Stimulated activated naive CD4-positive, alpha-beta T cell treated with Interleukin-2 at 50 U/mL for 16 hours (primary cell): Measurements from ENCODE around the gene CNPY1.
"Not testable (repeated sequence)": the region's sequence is repeated elsewhere in the genome, so short reads cannot be mapped to it uniquely, and the experiment has no call there.

Experiments
- DNase-seq: peaks from one replicate; lab custom pipeline; 2025; lab: John Stamatoyannopoulos, UW

Gene CNPY1

DNA sequence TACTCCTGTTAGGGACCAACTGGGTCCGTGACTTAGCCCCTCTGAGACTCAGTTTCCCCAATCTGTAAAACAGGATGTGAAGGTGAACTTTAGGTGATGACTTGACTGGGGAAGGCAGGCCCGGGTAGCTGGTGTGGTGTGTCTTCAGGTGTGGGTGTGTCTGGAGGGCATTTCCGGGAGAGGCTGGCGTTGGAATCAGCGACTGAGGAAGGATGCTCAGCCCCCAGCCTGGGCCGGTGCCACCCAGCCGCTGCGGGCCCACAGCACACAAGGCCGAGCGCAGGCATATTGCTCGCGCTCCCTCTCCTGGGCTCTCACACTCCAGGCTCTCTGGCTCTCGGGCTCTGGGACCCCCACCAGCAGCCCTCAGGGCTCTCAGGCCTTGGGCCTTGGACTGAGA, 31.7 kb upstream of the CNPY1 start:
- DNase-seq, result no peak

DNA sequence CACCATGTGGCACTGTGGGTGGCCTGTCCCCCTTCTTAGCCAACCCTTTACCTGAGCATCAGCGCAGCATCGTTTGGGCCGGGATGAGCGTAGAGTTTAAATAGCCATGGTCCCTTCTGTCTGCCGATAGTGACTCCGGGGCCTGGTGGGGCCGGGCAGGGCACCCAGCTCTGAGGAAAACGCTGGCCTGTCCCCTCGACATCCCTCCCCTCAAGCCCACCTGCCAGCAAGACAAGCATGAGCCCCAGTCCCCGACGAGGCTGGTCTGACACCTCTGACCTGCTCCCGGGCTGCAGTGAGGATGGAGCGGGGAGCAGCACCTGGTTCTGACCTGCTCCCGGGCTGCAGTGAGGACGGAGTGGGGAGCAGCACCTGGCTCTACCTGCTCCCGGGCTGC, 31.1 kb upstream of the CNPY1 start:
- no peak for DNase-seq

DNA sequence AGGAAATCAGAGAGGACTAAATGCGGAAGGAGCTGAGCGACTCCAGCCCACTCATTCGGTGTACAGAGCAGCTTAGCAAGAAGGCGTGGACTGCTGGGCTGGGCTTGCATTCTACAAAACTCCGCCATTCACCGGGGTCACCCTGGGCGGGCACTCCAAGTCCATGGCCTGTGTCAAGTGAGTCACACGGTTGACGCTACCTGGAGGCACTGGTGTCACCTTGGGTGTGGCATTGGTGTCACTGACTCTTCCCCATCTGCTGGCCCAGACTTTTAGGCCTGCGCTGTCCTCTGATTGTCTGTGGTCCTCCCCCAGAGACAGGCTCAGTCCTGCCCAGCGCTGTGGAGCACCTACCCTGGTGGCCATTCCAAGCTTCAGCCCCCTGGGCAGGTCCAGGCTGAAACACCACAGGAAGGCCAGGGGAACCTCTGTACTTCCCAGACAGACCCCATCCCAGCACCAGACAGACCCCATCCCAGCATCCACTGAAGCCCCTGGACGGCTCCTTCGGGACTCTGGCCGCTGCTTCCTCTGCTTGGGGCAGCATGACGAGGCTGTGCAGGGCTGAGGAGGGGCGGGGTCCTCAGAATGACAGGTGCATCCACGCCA, 30.6 kb upstream of the CNPY1 start:
- no peak for DNase-seq

DNA sequence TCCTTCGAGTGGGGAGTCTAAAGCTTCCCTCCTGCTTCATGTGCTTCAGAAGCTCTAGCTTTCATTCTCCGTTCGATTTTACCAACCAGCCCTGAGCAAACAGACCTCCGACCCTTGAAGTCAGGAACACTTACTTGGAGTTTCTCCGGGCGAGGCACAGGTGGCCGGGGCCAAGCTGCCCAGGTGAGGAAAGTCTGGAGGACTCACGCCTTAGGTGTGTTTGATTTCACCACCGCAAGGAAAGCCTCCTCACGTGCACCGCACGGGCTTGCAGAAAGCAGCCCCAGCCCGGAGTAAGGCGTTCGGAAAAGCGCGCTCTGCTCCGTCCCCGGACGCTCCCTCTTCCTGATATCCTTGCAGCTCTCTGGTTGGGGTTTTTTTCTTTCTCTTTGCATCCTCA, 30.1 kb upstream of the CNPY1 start:
- DNase-seq, result no peak

DNA sequence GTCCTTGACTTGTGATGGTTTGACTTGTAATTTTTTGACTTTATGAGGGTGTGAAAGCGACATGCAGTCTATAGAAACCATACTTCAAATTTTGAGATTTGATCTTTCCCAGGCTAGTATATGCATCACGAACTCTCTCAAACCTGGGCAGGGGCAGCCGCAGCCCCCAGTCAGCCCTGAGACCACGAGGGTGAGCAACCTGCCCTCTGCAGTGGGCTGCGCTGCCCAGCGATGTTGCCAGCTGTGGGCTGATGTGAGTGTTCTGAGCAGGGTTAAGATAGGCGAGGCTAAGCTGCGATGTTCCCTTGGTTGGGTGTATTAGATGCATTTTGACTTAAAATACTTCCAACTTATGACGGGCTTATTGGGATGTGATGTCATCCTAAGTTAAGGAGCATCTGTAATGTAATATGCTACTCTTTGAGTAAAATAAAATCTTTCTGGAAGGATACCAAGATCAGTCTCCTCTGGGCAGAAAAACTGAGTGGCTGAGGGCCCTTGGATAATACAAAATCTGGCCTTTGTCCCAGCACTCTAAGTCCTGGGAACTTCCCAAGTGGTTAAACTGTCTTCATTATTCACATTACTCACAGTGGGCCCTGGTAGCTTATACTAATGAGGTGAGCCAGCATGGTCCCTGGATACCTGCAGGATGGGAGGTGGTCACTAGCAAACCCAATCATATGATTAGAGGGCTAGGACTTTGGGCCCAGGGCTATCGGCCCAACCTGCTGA, 28.4 kb upstream of the CNPY1 start:
- no peak for DNase-seq

DNA sequence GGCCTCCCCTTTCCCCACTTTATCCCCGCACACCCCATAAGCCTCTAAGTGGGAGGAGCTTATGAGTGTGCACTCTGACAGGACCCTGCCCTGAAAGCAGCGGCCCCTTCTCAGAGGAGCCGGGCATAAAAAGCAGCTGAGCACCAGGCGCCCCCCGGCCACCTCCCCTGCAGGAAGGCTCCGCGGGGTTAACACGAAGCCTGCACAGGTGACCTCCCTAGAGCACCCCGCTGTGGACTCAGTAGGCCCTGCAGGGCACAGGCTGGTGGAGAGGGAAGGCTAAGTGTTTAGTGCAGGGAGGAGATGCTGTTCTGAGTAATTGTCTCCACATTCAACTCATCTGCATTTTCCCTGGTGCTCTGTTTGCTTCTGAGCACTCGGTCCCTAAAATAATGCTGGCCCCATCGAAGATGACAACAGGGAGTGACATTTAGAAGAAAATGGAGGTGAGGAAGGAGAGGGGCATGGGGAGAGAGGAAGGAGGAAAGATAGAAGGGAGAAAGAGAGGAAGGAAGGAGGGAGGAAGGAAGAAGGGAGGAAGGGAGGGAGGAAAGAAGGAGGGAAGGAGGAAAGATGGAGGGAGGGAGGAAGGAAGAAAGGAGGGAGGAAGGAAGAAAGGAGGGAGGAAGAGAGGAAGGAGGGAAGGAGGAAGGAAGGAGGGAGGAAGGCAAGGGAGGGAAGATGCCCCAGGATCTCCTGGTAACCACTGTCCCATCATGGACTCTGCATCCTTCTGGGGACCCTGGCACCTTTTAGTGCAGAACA, 25.4 kb upstream of the CNPY1 start:
- DNase-seq, result no peak

DNA sequence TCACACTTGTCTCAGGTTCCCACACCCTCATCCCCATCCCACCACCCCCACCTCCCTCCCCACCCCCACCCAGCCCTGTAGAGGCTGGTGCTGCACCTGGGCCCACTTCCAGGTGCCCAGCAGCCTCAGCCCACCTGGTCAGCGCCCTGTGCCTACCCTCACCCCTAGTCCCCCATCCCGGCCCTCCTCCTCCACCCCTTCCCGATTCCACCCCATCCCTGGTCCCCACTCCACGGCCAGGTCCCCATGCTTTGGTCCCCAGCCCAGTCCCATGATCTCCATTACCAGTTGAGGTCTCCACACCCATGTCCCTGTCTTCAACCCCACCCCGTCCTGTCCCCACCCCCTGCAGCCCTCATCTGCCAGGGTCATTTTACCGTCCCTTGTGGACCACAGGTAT, 24.6 kb upstream of the CNPY1 start:
- no peak for DNase-seq

DNA sequence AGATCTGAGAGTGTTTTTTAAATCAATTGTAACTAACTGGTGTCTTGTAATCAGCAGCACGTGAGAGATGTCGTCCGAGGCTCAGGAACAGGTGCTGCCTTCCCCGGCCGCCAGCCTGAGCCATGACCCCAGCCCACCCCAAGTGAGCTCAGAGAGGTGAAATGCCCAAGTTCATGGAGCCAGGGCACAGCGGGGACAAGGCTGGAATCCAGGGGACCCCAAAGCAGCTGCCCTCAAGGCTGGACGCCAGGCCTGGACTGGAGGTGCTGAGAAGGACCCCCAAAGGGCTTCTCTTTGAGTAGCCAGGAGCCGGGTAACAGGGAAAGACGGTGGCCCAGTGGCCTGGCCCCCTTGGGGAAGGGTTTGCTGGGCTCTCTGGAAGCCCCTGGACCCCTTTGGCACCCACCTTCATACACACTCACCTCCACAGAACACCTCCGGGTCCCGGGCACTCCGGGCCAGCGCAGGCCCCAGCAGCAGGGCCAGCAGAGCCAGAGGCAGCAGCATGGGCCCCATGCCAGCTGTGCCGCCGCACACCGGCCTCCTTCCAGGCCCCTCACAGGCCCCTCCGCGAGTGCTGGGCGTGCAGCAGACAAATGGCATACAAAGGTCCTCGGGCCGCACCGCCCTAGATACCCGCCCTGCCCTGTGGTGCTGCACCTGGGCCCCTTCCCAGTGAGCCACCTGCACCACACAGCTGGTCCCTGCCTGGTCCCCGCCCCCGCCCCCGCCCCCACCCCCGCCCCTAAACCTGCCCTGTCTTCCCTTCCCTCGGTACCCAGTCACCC, 24.0 kb upstream of the CNPY1 start:
- no peak for DNase-seq

DNA sequence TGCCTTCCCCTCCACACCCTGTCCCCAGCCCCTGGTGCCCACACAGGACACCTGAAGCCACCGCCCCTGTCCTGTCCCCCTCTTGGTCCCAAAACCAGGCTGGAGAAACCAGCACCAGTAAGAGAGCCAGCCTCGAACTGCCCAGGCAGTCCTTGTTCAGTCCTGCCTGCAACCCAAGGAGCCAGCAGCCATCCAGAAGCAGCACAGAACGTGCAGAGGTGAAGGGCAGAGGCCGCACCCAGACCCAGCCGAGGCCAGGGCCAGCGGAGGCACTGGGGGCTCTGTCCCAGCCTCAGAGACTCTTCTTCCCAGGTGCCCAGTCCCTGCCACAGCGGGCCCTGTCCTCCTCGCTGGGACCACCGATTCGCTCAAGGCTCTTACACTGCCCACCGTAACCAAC, 23.3 kb upstream of the CNPY1 start:
- DNase-seq, result no peak

DNA sequence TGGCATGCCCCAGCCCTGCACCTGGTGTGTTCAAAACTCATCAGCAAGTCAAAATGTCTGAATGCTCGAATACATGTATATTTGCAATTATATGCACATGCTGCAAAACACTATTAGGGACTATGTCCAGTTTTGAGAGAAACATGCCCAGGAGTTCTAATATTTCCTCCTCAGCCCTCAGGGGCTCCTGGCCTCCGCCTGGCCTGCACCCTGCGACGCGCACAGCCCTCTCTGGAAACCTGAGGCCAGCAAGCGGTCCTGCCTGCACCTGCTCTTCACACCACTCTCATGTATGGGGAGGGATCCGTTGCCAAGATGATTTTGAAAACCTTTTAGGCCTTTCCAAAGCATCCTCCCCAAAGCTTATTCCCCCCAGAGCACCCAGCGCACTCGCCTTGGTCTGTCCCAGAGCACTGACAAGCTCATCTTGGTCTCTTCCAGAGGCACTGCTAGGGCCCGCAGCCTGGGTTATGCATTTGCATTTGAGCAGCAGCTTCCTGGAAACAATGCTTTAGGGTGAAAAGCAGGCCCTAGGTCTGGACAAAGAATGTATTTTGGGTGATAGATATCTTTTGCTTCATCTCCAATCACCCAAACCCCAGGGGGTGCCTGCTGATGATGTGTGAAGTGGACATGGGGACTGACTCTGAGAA, 22.6 kb upstream of the CNPY1 start:
- DNase-seq, result no peak

DNA sequence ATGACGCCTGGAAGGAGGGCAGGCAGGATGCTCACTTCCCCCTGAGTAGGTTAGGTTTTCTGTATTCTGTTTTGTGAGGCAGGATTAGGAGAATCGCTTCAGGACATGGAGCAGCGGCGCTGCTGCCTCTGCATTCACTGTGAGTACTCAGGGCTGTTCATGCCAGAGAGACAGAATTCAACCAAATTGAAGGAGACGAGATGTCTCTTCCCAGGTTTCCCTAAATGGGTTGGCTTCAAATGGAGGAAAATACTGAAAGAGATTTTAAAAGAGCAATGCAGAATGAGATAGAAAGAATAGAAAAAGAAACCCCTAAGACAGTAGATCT, 21.9 kb upstream of the CNPY1 start:
- no peak for DNase-seq

DNA sequence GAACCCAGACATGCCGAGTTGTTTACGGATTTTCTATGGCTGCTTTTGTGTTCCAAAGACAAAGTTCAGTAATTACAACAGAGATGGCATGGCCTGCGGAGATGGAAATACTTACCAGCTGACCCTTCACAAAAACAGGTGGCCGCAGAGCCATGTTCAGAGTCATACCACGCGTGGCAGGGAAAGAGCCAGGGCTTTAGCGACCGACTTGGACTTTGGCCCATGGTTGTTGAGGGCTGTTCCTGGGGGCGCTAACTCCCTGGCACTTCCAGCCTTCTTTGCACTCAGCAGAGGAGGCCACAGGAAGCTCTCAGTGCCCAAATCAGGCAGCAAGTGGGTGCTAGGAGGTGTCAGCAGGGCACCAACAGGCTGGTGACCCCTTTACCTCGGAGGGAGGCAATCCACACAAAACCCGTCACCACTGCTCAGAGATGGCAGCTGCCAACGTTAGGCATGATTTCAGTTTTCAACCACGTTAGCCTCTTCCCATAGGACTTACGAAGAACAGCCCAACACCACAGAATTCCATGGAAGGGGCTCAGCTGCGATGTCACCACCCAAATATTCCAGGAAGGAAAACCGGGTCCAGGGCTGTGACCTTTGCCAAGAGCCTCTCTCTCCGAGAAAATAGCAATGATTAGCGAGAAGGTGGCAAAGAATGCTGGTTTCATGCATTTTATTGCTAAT, 21.4 kb upstream of the CNPY1 start:
- no peak for DNase-seq

DNA sequence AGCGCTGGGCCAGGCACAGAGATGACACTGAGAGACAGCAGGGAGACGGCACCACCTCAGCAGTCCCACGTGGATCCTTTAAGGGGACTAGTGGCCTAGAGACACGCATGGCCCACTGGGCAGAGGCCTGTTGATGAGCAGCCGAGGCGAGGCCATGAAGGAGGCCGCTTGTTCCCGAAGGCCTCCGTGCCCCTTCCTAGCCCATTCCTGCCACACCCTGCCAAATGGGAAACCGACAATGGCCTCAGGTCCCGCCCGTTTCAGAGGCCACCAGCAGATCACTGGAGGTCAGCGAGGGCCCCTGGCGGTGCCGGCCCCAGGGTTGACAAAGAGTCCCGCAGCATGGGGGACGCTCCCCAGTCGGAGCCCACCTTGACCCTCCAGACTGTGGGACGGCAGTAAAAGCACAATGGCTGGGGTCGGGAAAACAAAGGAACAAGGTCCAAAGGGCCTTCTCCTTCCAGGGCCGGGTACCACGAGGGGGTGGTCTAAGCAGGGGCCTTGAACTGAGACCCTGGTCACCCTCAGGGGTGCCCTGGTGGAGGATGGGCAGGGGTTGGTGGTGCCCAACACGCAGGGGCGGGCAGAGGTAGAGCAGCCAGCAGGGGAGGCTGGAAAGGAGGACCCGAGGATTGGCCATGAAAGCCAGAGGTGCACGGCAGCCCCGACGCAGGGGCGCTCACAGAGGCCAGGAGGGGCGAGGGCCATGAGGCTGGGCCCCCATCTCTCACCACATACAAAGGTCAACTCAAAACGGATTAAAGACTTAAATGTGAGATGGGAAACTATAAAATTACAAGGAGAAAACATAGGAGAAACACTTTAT, 19.9 kb upstream of the CNPY1 start:
- DNase-seq, result no peak

DNA sequence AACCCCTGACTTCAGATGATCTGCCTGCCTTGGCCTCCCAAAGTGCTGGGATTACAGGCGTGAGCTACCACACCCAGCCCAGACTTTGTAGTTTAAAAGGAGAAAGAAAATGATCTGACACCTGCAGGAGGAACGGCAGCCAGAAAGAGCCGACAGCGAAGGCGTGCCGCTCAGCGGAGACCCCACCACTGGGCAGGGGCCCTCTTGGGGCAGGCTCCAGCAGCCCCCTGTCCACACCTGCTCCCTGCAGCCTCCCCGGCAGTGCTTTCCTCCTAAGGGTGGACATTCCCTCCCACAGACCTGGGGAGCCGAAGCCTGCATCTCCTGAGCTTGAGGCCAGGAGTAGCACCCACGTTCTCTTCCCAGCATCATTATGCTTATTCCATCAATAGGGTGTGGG, 19.2 kb upstream of the CNPY1 start:
- DNase-seq, result no peak

DNA sequence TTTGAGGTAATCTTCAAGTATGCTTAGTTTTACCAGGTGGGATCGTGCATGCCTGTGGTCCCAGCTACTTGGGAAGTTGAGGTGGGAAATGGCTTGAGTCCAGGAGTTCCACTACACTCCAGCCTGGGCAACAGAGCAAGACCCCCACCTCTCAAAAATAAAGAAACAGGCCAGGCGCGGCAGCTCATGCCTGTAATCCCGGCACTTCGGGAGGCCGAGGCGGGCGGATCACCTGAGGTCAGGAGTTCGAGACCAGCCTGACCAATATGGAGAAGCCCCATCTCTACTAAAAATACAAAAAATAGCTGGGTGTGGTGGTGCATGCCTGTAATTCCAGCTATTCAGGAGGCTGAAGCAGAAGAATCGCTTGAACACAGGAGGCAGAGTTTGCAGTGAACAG, 16.6 kb upstream of the CNPY1 start:
- not testable (repeated sequence) for DNase-seq

DNA sequence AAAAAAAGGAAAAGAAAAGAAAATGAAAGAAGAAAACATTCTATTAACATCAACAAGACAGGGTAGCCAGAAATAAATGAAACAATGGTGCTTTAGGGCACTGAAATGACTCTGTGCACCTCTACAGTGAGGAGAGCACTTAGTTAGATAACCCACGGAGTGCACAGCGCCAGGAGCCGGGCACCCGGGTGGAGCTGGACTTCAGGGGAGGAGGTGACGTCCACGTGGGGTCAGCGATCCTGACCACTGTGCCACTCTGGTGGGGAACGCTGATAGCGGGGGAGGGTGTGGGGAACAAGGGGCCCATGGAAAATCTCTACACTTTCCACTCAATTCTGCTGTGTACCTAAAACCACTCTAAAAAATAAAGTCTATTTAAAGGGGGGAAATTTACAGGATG, 15.7 kb upstream of the CNPY1 start:
- DNase-seq, result no peak

DNA sequence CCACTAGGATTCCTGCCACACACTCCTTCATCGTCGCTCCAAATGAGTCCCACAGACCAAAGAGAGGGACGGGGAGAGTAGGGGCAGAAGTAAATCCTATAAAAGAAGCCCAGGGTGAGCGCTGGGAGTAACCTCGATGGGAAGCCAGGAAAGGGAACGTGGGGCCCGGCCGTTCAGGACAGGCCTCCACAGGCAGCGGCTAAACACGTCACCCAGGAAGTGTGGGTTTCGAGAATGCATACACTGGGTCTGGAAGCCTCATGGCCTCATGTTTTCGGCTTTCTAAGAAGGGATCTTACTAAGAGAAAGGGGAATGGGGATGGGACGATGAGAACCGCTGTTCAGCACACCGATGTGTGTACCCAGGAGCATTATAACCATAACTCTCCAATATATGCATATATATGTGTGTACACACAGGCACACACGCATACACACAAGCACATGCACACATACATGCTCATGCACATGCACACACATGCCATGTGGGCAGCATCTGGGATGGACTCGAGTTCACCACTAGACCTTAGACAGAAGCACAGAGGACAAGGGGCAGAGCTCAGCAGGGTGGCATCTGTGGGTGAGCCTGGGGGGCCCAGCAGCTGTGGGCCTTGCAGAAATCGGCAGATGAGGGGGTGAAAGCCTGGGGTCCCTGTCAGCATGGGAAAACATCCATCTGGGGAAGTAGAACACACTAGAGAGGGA, 14.8 kb upstream of the CNPY1 start:
- no peak for DNase-seq

DNA sequence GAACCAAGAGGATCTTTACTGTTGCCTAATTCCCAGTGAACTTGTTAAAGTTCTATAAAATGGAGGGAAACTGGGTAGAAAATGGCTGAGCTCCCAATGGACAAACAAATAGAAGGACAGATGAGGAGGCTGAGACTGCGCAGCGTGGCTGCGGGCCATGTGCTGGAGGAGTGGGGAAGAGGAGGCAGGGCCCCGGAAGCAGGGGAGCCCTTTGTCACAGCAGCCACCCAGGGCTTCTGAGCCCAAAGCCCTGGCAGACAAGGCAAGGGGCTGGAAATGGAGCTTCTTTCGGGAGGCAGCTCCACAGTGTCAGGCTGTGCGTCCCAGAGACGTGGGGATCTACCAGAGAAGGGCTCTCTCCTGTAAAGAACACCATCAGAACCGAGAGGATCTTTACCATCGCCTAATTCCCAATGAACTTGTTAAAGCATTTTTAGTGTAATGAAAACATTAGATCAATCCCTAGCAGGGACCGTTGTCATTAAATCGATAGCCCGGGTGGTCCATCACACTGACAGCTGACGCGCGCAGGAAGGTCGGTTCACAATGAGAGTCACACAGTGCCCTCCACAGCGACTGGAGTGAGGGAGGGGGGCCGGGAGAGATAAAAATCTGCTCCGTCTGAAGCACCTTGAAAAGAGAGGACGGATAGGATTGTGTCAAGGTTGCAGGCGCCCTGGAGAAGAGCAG, 14.0 kb upstream of the CNPY1 start:
- DNase-seq, result no peak

DNA sequence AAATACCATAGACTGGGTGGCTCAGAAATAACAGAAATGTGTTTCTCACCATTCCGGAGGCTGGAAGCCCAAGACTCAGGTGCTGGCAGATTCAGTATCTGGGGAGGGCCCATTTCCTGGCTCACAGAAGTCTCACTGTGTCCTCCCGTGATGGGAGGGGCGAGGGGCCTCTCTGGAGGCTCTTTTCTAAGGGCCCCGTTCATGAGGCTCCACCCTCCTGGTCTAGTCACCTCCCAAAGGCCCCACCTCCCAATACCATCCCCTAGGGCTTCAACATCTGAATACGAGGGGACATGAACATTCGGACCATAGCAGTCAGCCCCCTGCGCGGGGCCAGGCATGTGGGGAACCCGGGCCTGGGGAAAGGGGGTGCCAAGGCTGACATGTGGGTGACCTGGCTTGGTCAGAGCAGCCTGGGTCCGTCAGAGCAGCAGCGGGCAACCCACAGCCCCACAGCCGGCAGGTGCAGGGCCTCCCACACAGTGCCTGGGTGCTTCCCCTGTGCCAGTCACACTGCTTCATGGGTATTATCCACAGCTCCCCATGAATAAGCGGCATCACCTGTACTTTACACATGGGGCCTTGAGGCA, 13.3 kb upstream of the CNPY1 start:
- DNase-seq, result no peak
